ENCODE data around the gene PCSK2.

PCSK2 gene

DNA sequence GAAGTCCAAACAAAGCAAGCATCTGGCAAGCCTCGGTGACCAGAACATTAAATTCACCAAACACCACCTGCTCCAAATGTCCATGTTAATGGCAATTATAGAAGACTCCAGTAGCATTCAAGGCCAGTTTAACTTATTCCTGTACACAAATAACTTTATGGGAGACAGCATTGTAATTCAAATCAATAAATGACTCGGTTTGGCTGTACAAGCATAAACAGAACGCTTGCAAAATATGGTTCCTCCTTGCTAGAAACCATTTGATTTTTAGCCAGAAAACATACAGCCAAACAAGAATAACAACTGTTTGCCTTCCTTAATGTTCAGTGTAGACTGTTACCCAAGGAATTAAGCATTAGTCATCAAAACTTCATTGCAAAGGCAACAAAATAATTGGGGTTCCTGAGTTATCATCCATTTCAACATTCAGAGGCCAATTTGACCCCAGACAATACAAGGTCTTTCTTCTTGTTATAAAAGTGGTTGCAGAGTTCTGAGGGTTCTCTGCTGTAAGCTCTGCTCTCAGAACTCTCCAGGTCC, 179.3 kb downstream of the PCSK2 start:
- no peak for DNase-seq

DNA sequence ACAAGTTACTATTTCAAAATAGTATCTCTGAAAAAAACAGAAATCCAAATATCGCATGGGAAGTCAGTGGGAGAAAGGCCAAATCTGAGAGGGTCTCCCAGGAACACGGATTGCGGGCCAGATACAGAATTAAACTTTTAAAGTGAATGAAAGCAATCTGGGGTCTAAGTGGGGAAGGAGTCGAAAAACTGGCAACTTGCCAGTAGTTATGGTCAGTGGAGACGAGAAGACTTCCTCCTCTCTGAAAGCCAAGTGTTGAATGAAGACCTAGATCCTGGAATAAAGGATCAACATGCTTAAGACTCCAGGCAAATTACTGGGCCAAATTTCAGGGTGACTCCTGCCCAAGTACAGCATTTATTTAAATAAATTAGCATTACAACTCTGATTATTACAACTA, 180.7 kb downstream of the PCSK2 start:
- no peak for DNase-seq

DNA sequence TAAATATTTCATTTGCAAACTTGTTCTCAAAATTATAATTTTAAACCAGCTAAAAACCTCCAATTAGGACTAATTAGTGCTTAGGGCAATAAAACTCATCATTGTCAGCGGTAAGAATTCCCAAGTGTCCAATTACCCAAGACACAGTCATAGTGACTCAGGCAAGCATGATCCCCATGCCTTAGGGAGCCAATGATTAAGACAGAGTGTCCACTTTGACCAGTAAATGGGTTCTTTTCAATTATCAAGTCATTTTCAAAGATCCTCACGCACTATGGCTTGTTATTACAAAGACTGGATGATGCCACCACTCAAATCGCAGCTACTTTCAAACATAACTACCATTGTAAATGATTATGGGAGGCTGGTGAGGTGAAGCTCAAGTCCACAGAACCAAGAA, 190.4 kb downstream of the PCSK2 start:
- DNase-seq: no peak

DNA sequence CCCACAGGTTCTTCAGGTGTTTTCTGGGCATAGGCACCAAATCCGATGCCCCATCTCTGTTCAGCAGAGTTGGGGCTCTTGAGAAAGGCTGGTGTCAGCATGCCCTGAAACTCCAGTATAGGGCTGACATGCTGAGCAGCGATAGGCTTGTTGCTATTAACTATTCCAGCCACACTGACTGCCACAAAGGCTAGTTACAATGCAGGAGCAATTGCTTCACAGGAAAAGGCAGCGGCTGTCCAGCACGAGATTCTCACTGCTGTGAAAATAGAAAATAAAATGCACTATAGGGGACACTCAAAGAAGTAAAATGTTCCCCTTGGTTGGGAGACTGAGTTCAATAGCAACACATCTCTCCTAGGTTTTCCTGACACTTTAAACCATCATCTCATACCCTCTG, 191.9 kb downstream of the PCSK2 start:
- no peak for DNase-seq

DNA sequence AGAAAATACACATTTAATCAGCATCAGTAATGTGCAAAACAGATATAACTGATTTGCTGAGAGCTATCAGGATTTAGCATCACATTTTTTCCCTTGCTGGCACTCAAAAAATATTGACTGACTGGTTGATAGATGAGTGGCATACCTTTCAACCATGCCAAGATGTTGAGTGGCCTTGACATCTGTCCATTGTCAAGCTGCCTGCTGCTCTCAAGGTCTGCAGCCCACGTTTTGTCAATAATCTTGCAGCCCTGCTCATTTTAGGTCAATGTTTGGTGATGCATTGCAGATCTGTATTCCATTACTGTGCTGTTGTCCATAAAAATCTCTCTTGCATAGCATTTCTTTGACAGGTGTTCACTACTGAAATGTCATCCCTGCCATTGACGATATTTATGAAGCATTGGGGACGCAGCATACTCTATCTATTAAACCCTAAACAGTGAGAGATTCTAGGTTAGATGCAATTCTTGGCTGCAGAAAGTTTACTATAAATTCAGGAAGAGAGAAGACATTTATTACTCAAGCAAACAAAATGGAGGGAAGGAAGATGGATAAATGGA, 192.7 kb downstream of the PCSK2 start:
- DNase-seq: no peak

DNA sequence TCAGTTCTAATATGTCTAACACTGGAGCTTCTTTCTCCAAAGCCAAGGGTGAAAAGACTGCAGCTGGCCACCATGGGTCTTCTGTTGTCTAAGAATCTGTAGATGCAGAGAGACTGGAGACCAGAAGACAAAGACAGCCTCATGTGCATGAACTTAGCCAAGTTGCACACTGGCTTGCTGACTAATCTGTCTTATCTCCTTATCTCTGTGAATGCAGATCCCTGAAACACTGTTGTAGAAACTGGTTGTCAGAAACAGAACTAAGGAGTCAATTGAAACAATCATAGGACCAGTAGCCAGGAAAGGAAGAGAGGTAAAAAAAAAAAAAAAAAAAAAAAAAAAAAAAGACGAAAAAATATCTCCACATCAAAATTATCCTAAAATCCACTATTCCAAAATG, 194.7 kb downstream of the PCSK2 start:
- DNase-seq: no peak

DNA sequence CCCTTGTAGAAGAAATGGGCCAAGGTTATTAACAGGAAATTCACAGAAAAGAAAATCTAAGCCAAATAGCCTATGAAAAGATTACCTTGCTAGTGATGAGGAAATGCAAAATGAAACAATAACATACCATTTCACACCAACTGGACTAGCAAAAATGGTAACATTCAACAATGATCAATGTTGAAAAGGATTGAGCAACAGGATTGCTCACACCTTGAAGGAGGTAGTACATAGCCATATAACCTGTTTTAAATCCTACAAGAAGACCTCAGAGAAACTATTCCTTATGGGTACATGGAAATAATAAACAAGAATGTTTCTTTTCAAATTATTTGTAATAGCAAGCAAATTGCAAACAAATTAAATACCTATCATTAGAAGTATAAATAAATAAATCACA, 196.9 kb downstream of the PCSK2 start:
- DNase-seq: no peak

DNA sequence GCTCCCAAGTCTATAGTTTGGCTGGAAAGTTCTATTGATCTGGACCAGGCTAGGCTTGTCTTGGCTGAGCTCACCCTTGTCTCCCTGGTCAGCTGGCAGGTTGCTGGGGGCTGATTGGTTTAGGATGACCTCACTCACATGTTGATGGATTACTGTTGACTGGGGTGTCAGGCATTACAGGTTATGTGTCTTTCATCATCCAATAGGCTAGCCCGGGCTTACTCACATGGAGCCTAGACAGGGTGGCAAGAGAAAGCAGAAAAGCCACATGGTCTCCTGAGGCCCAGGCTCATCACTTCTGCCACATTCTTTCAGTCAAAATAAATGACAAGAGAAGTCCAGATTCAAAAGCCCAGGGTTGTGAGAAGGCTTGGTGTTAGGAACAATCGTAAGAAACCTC, 200.8 kb downstream of the PCSK2 start:
- DNase-seq: no peak

DNA sequence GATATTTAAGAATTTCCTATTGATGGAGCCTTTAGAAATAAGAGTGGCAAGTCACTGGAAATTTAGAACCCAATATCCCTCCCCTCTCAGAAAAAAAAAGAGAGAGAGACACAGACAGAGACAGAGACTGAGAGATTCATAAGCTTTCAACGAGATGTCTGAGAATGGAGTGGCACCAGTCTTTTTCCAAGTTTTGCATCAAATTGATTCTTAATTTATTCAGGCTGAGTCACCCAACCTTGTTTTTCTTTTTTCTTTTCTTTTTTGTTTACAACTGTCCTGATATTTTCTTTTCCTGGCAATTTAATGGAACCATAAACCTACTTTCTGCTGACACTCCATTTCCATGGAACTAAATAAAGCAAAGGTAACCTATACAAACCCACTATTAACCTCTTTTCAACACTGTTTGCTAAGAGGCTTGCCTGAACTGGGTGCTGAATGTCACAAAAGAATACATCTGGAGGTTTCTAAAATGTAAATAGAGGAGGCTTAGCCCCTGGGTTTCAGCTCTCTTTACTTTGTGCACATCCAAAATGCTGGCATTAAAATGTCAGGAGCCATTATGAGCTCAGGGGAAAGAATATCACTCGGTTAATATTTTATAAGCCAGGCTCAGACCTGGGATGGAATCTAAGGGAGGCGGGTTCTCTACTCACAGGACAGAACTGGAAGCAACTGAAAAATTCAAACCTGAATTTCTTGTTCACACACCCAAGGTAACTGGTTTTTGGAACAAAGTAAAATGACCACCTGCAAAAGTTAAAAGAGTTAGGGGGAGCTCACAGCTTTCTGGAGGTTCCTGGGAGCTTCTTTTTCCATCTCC, 203.5 kb downstream of the PCSK2 start:
- no peak for DNase-seq

DNA sequence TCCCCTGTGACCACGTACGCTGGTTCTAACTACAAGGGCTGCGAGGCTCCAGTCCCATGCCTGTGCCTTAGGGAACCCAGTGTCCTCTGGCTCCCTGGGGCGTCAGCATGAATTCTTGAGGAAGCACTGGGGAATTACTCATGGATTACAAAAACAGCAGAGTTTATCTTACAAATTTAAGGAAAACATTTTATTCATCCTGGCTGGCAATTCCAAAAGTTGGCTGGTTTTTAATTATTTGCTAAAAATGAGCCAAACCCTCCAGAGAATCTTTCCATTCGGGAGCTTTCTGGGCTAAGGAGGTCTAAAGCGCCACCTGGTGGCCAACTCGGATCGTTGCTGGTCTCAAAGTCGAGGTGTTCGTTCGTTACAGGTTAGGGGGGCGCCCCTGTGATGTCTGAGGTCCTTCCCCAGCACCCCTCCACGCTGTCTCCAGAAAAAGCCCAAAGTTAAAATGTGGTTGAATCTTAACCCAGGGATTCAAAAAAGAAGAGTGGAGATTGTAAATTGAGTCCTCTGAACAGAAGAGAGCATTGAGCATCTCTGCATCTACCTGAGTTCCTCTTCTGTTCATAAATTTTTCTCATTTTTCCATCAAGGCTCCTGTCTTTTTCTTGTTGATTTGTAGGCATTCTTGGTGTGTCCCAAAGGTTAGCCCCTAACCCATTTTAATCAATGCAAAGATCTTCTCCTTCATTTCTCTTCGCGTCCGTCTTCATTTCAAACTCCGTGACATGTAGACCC, 205.0 kb downstream of the PCSK2 start:
- peak in 1 of 2 experiments; percentile 17 for DNase-seq

DNA sequence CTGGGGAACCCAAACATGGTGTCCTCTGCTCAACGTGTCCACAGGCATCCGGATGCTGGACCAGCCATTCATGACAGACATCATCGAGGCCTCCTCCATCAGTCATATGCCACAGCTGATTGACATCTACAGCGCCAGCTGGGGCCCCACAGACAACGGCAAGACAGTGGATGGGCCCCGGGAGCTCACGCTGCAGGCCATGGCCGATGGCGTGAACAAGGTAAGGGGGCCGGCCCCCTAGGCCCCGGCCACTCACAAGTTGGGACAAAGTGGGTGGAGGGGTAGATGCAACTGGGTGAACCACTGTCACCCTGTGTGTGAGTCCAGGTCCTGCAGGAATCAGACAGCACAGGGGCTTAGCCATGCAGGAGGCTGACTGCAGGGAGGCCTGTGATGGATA, 209.8 kb downstream of the PCSK2 start:
- DNase-seq: no peak

DNA sequence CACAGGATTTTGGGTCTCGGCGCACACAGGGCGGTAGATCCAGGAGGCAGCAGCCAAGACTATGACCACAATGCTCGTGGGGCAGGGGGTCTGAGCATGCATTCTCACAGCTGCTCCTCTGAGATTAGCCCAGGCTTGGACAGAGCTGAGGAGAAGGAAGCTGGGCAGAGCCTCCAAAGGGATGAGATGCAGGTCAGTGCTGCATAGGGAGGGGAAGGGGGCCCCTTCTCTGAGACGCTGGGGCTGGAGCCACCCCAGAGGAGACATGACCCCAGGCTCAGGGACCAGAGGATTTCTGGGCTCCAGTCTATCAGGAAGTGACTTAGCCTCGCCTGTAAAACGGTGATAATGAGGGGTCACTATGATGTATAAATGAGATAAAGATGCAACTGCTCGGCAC, 210.4 kb downstream of the PCSK2 start:
- no peak for DNase-seq

DNA sequence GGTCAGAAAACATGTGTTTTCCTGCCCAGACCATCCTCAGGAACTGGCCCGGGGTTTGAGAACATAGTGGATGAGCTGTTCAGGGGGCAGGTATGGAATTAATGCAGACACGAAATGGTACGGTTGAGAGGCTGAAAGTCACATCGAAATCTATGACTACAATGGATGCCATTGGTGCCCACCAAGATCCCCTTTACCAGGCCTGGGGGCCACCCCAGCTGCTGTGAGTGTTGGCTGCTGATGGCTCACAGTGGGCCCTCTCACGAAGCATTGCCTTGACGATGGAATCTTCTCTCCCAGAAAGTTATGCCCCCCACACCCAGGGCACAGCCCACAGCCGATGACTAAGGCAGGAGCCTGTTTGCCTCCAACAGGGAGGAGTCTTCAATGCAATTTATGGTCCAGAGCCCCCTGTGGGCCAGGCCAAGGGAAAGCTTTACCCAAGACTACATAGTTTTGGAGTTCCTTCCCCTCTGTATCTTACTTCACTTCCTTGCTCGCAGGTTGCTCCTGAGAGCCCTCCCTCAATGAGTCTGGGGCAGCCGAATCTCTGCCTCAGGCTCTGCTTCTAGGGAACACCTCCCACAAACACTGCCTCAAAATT, 211.7 kb downstream of the PCSK2 start:
- no peak for DNase-seq

DNA sequence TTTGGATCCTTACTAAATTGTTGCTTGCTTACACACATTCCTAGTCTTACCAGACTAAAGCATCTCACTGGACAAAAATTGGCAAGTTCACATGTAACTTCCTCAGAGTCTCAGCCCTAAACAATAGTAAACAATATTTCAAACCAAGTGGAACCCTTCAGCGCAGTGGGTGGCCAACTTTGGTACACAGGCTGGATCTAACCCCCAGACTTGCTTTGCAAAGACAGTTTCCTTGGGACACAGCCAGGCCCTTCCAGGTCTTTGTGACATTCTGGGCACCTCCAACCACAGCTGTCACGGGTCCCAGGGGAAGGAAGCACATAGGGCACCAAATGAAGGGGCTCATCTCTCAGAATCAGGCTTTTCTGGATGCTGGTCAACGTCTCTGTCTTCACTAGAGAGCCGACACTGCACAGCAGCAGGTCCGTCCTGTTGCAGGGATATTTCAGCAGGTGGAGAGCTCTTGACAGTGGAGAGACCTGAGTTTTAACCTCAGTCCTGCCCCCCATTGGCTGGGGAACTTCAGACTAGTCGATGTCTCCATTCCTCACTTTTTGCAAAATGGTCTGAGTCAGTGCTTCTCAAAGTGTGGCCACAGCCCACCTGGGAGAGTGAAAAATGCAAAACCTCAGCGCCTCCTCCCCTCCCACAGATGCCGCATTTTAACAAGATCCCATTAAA, 212.9 kb downstream of the PCSK2 start:
- DNase-seq: no peak

DNA sequence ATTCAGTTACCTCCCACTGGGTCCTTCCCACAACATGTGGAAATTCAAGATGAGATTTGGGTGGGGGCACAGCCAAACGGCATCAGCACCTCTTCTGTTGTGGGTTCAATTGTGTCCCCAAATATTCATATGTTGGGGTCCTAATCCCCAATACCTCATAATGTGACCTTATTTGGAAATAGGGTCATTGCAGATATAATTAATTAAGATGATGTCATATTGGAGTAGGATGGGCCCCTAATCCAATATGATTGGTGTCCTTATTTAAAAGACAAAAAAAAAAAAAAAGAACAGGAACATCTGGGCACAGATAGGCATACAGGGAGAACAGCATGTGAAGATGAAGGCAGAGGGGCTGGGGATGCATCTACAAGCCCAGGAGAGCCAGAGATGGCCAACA, 214.9 kb downstream of the PCSK2 start:
- no peak for DNase-seq

DNA sequence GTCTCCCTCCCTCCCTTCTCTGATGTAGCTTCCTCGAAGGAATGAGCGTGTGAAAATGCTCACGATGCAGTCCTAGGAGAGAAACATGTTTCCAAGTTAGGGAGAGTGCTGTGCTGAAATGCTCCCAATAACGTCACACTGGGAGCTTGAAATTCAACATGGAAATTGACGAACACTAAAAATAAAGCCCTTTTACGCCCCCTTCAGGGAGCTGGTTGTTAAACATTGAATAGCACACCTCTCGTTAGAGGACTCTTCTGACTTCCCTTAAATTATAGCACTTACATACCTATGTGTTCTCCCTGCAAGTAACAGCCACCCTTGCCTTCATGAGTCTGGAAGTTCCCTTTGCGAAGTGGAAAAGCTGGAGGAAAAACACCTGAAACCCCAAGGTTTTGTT, 215.7 kb downstream of the PCSK2 start:
- no peak for DNase-seq

DNA sequence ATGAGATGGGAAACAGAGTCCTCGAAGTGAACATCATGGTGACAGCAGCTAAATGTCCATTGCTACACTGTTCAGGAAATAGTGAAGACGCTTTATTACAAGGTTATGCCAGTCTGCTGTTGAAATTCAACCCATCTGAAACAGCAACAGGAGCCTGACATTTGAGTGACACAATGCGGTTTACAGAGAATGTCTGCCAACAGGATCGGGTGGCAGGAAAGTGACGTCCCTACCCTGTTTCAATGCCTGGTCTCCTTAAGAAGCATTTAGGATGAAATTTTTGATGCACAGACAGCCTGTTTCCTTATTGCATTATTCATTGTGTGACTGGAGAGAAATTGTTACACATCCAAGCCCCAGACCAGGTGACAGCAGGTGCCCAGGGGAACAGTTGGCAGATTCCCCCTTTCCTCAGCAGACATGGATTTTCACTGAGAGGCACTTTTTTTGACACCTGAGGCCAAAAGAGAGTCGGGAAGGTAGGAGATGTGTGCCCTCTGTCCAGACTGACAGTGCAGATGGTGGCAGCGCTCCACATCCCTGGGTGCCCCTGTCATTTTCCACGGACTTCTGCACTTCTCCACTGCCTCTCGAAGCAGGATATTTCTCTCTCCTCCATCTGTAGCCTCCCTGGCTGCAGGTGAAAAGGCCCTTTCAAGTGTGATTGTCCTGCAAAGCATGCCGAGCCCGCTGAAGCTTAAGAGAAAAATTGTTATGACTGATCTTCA, 216.5 kb downstream of the PCSK2 start:
- peak in 1 of 2 experiments; percentile 20 for DNase-seq

DNA sequence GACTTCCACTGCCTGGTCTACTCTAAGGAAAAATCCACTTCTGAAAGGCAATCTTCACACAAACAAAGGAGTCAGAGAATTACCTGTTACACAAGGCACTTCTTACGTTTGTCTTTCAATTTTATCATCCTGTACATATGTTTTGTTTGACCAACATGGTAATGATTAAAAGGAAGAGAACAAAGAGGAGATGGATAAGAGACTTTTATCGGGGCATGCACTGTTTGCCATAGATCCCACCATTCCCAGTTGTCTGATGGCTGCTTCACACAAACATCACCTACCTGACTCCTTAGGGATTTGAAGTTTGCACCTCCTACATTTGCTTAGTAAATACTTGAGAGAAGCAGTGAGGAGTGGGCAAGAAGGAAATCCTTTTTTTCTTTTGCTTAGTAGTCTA, 217.3 kb downstream of the PCSK2 start:
- DNase-seq: no peak

DNA sequence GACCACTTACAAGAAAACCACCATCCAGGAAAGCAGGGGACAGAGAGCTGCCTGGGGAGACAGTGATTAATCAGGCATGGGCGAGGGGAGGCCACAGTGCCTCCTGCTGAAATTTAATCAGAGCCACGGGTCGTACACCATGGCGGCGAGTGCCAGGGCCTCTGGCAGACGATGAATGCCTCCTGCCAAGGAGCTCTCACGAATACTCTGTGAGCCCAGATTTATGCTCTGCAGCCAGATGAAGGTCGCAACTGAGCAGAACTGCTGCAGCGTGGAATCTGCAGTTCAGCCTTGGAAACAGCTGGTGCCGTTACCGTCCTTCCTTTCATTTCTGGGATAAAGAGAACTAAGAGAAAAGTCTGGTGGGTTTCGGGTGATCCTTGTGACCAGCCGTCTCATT, 218.7 kb downstream of the PCSK2 start:
- DNase-seq: no peak

DNA sequence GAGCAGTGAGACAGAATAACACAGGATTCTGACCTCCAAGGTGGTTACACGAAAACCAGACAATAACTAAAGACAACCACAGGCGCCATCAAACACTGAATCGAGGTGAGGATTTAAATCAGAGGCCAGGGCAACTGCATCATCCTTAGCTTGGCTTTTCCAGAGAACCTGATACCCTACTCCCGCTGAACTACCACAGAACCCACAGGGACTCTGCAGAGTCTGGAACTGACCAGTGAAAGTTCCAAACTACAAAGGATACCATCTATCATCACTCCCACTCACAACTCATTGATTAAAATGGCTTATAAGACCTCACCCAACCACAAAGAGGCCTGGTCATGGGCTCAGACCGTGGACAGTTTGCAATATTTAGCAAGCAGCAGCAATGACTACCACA, 219.3 kb downstream of the PCSK2 start:
- DNase-seq: no peak

DNA sequence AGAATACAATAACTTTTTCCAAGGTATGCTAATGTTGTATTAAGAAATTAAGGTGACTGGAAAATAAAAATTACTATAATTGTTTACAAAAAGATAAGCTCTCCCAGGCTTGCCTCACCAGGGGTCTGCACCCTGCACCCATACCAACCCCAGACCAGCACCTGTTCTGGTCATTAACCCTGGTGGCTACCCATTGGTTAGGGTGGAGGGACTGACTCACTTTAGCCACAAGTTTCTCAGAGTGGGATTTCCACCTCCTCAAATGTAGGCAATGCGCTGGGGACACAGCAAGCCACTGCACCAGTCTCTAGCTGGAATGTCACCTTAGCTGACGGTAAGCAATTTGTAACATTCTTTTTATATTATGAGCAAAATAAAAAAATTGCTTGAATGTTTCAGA, 221.2 kb downstream of the PCSK2 start:
- DNase-seq: no peak

DNA sequence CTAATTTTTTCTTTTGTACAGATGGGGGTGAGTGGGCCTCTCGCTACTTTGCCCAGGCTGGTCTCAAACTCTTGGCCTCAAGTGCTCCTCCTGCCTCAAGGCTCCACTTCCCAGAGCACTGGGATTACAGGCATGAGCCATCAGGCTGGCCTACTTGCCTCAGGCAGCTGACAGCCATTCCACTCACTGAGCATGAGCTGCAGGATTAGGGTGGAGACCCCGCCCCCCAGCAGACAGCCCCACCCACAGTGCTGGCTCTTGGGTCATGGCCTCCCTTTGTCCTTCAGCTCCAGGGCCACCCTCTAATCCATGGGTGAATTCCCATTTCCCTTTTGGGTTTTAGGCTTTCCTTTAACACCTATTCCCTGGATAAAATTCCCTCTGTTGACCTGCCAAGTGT, 222.2 kb downstream of the PCSK2 start:
- no peak for DNase-seq

Data from cerebellar nuclear complex (tissue), 1 donor.